Gastroesophageal sphincter (tissue), 4 donors: Measurements from ENCODE around the gene ZNF335. TPM values are rescaled to one million over a fixed set of nuclear protein-coding genes. Genes with fewer than 3 reads are reported as not detected.

Experiments used
- ATAC-seq: fragments of 150-250 bp; one replicate; pipeline ENCODE4 v1.9.1; 2016; ENCODE audit warnings: mild to moderate bottlenecking, moderate library complexity
- H3K27ac ChIP-seq, 4 donors: fragments of 200-600 bp; sonication (generic) in 3 of 4; 1 replicate in 3 of 4; 2 replicates in 1 of 4; pipeline ENCODE4 v1.5.1; 2016 to 2019
- H3K27me3 ChIP-seq: fragments of 200-600 bp; sonication (generic); one replicate; pipeline ENCODE4 v1.5.1; 2019
- H3K36me3 ChIP-seq, 2 donors: fragments of 200-600 bp; sonication (generic); one replicate each; pipeline ENCODE4 v1.5.1; 2019; ENCODE audit warnings: control low read depth in 1 of 2
- H3K4me1 ChIP-seq, 3 donors: fragments of 200-600 bp; sonication (generic); 1 replicate in 2 of 3; 2 replicates in 1 of 3; pipeline ENCODE4 v1.5.1; 2016 to 2019; ENCODE audit warnings: control low read depth in 2 of 3
- H3K4me3 ChIP-seq, 2 donors: fragments of 200-600 bp; sonication (generic); one replicate each; pipeline ENCODE4 v1.5.1; 2019; ENCODE audit warnings: mild to moderate bottlenecking in 1 of 2, moderate library complexity in 1 of 2
- H3K9me3 ChIP-seq, 3 donors: fragments of 200-600 bp; sonication (generic); one replicate each; pipeline ENCODE4 v1.5.1; 2017 to 2019; ENCODE audit warnings: control low read depth in 2 of 3
- CTCF ChIP-seq, 4 experiments: fragments of 200-600 bp in 2 of 4; fragments of 450-650 bp in 2 of 4; sonication (generic) in 1 of 4; IDR thresholded peaks; one replicate each; pipeline ENCODE4 v1.5.1; 2017 to 2019; ENCODE audit warnings: antibody characterized with exemption in 4 of 4, mild to moderate bottlenecking in 2 of 4, moderate library complexity in 2 of 4
- EP300 ChIP-seq: sonication (generic); formaldehyde crosslinking; IDR thresholded peaks from one replicate; pipeline ENCODE4 v1.6.1; 2017; ENCODE audit warnings: antibody characterized with exemption, mild to moderate bottlenecking
- POLR2A ChIP-seq, 2 donors: fragments of 450-650 bp; IDR thresholded peaks; one replicate each; pipeline ENCODE4 v1.6.1; 2017; ENCODE audit warnings: antibody characterized with exemption in 2 of 2, mild to moderate bottlenecking in 2 of 2, moderate library complexity in 1 of 2
- POLR2AphosphoS5 ChIP-seq: sonication (generic); formaldehyde crosslinking; IDR thresholded peaks from one replicate; pipeline ENCODE4 v1.6.1; 2017; ENCODE audit warnings: antibody characterized with exemption
- WGBS, 2 donors: methylation state at CpG; one replicate each; pipeline ENCODE4 v1.1.5; 2018; ENCODE audit warnings: low coverage in 1 of 2; 5-methylcytosine and 5-hydroxymethylcytosine counted together
- total RNA-seq, 4 donors: library from RNA; depleted of rRNA; stranded (reverse); fragments of >200 nt; gene quantifications; one replicate each; pipeline ENCODE4 v1.1.0, GENCODE V29; 2016

Gene ZNF335
- total RNA-seq, 4 donors from 2014 or later, result 7.5 to 17.9 (median 16.5) TPM

DNA sequence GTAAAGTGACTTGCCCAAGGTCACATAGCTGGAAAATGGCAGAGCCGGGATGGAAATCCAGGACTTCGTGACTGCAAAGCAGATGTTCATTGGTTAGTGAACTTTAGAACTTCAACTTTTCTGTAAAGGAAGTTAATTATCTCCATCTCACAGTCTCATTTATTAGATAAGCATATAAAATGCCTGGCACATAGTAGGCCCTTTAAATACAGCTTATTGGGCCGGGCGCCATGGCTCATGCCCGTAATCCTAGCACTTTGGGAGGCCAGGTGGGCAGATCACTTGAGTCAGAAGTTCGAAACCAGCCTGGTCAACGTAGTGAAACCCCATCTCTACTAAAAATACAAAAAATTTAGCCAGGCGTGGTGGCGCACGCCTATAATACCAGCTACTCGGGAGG, 35.0 kb upstream of the ZNF335 start:
- 84 to 96% methylated on average over 7 to 9 of the region's 11 CpGs for WGBS, 2 donors
- H3K27me3 ChIP-seq, result peaks cover 98% of the 10 kb centered on the region
- ATAC-seq, result no peak

GRCh38 chr20:46006022-46006705, 34.2 kb upstream of the ZNF335 start:
- no peak for ATAC-seq
- WGBS, 2 donors, result 70 to 75% methylated on average over 4 to 6 of the region's 6 CpGs
- peaks cover 98% of the 10 kb centered on the region for H3K27me3 ChIP-seq
- H3K4me3 ChIP-seq, result no peak overlapping the region
- no peaks in the 10 kb centered on the region for H3K9me3 ChIP-seq
- H3K36me3 ChIP-seq, result no peaks in the 10 kb centered on the region
- no peak for TF ChIP-seq EP300
- TF ChIP-seq POLR2AphosphoS5, result no peak
- TF ChIP-seq POLR2A (IDR thresholded peaks at IDR 0.05), result no peak
- TF ChIP-seq CTCF (IDR thresholded peaks at IDR 0.05), result no peak
- H3K4me1 ChIP-seq, result peaks cover 0 to 7% (median 4%) of the 10 kb centered on the region in 3 donors
- no peak overlapping the region for H3K27ac ChIP-seq

More for the DNA sequence above, 35.0 kb upstream of the ZNF335 start:
- TF ChIP-seq CTCF (IDR thresholded peaks at IDR 0.05), result no peak
- no peak for TF ChIP-seq POLR2A (IDR thresholded peaks at IDR 0.05)
- TF ChIP-seq EP300, result no peak
- no peak for TF ChIP-seq POLR2AphosphoS5
- H3K9me3 ChIP-seq, result no peaks in the 10 kb centered on the region
- H3K4me1 ChIP-seq, result peaks cover 0 to 7% (median 4%) of the 10 kb centered on the region in 3 donors
- no peak overlapping the region for H3K4me3 ChIP-seq
- no peaks in the 10 kb centered on the region for H3K36me3 ChIP-seq
- H3K27ac ChIP-seq, result no peak overlapping the region

GRCh38 chr20:46004889-46005473, 33.0 kb upstream of the ZNF335 start:
- Histone ChIP-seq H3K9me3 (no peaks in the 10 kb centered on the region), H3K4me1 (no peaks in the 10 kb centered on the region), H3K36me3 (no peaks in the 10 kb centered on the region), H3K27me3 (peaks cover 95% of the 10 kb centered on the region), H3K4me3 (no peak overlapping the region), H3K27ac (no peak overlapping the region)
- peak; percentile 62 for ATAC-seq
- TF ChIP-seq POLR2A (IDR thresholded peaks at IDR 0.05) (no peak), CTCF (IDR thresholded peaks at IDR 0.05) (no peak), POLR2AphosphoS5 (no peak), EP300 (no peak)
- 0% methylated on average over 1 of the region's 3 CpGs; no CpG with 5 or more reads in 1 of the 2 donors for WGBS, 2 donors

DNA sequence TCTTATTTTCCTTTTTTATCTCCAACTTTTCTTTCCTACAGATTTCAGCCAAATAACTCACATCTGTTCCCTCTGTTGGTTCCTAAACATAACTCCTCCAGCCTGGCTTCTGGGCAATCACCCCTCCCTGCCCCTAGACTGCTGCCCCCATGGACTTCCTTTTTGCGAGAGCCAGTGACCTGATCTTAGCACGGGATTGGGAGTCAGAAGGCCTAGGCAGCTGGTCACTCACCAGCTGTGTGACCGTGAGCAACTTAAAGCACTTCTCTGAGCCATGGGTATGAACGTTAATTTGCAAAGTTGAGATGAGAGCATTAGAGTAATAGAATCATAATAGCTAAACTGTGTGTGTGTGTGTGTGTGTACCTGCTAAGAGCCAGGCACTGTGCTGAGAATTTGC, 32.2 kb upstream of the ZNF335 start:
- ATAC-seq, result no peak
- Histone ChIP-seq H3K36me3 (no peaks in the 10 kb centered on the region), H3K4me1 (no peaks in the 10 kb centered on the region), H3K27me3 (peaks cover 95% of the 10 kb centered on the region), H3K27ac (no peak overlapping the region), H3K4me3 (no peak overlapping the region), H3K9me3 (no peaks in the 10 kb centered on the region)
- TF ChIP-seq EP300, result no peak
- TF ChIP-seq CTCF (IDR thresholded peaks at IDR 0.05), result no peak
- no peak for TF ChIP-seq POLR2A (IDR thresholded peaks at IDR 0.05)
- TF ChIP-seq POLR2AphosphoS5, result no peak
- 40 to 41% methylated on average over 2 to 4 of the region's 4 CpGs for WGBS, 2 donors

DNA sequence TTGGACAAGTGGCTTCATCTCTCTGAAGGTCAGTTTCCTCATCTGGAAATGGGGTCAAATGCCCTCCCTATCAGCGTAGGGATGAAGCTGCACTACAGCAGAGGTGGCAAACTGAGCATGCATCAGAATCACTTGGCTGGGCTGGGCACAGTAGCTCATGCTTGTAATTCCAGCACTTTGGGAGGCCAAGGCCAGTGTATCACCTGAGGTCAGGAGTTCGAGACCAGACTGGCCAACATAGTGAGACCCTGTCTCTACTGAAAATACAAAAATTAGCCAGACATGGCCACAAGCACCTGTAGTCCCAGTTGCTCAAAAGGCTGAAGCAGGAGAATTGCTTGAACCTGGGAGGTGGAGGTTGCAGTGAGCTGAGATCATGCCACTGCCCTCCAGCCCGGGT, 30.0 kb upstream of the ZNF335 start:
- Histone ChIP-seq H3K9me3 (no peaks in the 10 kb centered on the region), H3K27ac (no peak overlapping the region), H3K36me3 (no peaks in the 10 kb centered on the region), H3K4me1 (no peaks in the 10 kb centered on the region), H3K4me3 (no peak overlapping the region), H3K27me3 (peaks cover 95% of the 10 kb centered on the region)
- no peak for TF ChIP-seq CTCF (IDR thresholded peaks at IDR 0.05)
- no peak for TF ChIP-seq POLR2AphosphoS5
- TF ChIP-seq EP300, result no peak
- TF ChIP-seq POLR2A (IDR thresholded peaks at IDR 0.05), result no peak
- ATAC-seq, result no peak
- WGBS, 2 donors, result no CpG with 5 or more reads among the region's 3 CpGs
